Measurements from ENCODE around the gene ZCCHC14. TPM values are rescaled to one million over a fixed set of nuclear protein-coding genes. Genes with fewer than 3 reads are reported as not detected.

ZCCHC14 gene
- total RNA-seq = 10 to 100 TPM in 1 of 2 donors, 1 to 10 TPM in 1; 5.6 to 17.9 TPM

DNA sequence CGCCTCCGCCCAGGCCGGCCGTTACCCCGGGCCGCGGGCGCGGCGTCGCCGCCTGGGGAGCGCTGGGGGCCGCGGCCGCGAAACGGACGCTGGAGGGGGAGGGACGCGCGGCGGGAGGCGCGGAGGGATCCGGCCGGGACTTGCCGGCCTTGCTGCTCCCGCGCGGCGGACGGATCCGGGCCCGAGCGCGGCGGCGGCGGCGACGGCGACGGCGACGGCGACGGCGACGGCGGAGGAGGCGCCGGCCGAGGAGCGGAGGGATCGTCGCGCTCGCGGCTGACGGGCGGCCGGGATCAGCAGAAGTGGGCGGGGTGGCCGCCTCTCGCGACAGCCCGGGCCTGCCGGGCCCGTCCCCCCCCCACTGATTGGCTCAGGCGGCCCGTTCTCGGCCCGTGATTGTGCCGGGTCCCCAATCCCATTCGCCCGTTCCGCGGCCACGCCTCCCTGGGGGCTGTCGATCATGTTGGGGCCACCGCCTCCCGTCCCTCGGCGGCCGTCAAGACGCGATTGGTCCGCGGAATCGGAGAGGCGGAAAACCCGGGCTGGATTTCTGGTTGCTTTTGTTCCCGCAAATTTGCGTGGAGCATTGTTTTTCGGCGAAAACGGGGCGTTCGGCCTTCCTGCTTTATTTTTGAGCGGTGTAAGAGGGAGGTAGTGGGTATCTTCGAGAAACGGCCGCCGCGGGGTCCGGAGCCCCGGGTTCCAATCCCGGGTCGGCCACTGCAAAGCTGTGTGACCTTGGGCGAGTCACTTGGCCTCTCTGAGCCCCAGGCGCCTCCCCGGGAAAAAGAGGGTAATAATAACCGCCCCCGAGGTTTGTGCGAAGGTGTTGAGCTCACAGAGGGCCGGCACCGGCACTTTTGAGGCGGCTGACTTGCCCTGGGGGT lies at the start of gene ZCCHC14:
Gene ZCCHC14, minus strand, starts transcription at position 304 of the 887 bp plus-strand sequence. CDS start 786 bp downstream, outside the sequence.
- ATAC-seq = peak; percentile 92 to 96
- peaks cover 6 to 23% of the 10 kb centered on the region in 2 donors for H3K36me3 Mint-ChIP-seq
- H3K9me3 Mint-ChIP-seq = no peaks in the 10 kb centered on the region
- peak within 1 kb of the TSS; percentile 86 to 90 for H3K27ac Mint-ChIP-seq
- peak; percentile 99 for DNase-seq (ENCODE audit: low spot score in 2 of 2)

DNA sequence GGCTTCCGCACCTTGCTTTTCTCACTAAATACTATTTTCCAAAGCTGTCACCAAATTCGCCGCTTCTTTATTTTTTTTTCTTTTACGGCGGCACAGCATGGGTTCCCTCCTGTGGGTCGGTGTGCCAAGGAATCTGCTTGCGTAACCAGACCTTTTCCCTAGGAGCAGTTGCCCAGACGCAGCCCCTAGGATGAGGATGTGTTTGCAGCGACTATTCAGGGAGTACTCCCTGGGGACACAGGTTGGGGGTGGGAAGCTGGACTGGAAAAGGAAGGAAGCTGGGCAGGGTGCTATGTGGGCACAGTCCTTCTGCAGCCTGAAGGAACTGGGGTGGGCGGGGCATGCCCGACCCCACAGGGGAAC lies 49.0 kb upstream of the ZCCHC14 start:
- Mint-ChIP-seq H3K9me3 (peaks cover 0 to 4% of the 10 kb centered on the region in 2 donors), H3K36me3 (no peaks in the 10 kb centered on the region), H3K27ac (no peak overlapping the region)
- no peak for ATAC-seq
- DNase-seq (ENCODE audit: low spot score in 2 of 2) = no peak

DNA sequence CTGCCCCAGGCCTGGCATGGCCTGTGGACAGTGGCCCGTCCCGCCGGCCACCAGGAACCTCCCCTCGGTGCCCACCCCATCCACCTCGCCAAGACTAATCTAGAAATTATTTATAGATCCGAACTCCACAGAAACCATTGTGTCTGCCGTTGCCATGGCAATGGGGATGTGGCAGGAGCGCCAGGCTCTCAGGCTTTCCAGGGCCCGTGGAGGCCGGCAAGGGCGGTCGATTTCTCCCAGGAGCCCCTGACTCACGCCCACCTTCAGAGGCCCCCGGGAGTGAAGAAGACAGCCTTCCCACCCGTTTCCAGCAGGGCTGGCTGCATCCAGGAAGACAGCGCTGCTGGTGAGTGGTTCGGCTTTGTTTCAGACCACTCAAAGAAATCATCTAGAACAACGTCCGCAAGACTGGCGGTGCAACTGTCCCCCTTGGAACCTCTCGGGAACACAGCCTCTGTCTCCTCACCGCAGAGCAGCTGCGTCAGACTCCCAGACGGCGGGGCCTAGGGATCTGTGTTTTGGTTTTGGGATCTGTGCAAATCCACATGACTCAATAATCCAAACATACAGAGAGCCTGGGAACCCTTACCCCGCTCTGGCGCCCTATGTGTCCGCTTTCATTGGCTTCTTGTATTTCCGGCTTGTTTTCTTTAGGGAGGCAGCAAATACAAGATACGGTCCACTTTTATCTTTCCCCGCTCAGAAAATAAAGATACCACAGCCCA lies 48.5 kb upstream of the ZCCHC14 start:
- no peak for ATAC-seq
- Mint-ChIP-seq H3K9me3 (peaks cover 0 to 8% of the 10 kb centered on the region in 2 donors), H3K27ac (no peak overlapping the region), H3K36me3 (no peaks in the 10 kb centered on the region)
- no peak for DNase-seq (ENCODE audit: low spot score in 2 of 2)

DNA sequence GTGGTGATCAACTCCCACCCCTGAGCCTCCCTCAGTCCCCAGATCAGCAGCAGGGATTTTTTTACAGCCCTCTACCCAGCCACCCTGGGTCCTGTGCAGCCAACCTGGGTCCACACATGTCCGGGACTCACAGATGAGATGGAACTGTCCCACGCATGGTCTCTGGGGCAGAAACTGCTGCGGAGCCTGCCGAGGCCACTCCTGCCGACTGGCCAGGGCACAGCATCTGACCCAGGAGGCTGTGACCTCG lies 48.0 kb upstream of the ZCCHC14 start:
- H3K27ac Mint-ChIP-seq = no peak overlapping the region
- DNase-seq (ENCODE audit: low spot score in 2 of 2) = no peak
- no peaks in the 10 kb centered on the region for H3K36me3 Mint-ChIP-seq
- H3K9me3 Mint-ChIP-seq = peaks cover 0 to 8% of the 10 kb centered on the region in 2 donors
- ATAC-seq = no peak

- Mint-ChIP-seq H3K9me3 (peaks cover under 1 to 8% of the 10 kb centered on the region in 2 donors), H3K36me3 (no peaks in the 10 kb centered on the region), H3K27ac (no peak overlapping the region)
- DNase-seq (ENCODE audit: low spot score in 2 of 2) (no peak), ATAC-seq (no peak)
These were observed 47.5 kb upstream of the ZCCHC14 start for GRCh38 chr16:87540072-87540896.

- Mint-ChIP-seq H3K36me3 (no peaks in the 10 kb centered on the region), H3K27ac (no peak overlapping the region), H3K9me3 (peaks cover 3 to 8% of the 10 kb centered on the region in 2 donors)
- ATAC-seq = no peak
- no peak for DNase-seq (ENCODE audit: low spot score in 2 of 2)
These were observed 46.3 kb upstream of the ZCCHC14 start for GRCh38 chr16:87539113-87539512.

DNA sequence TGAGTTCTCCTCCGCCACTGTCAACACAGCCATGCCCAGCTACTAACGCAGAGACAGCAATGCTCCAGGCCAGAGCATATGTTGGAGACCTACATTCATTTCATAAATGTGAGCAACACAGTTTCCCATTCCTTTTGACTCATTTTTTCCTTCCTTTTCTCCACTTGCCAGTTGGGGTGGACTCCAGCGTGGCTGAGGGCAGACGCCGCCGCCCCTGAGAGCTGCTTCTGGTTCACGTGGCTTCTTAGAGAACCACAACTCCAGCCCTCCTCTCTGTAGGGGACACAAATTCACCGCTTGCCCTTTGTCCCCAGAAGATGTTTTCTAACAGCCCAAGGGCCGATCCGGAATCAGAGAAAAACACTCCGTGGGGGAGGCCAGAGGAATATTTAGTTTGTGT lies 45.8 kb upstream of the ZCCHC14 start:
- DNase-seq (ENCODE audit: low spot score in 2 of 2) (no peak), ATAC-seq (peak in 1 of 2 donors; percentile 74)
- no peak overlapping the region for H3K27ac Mint-ChIP-seq
- H3K36me3 Mint-ChIP-seq = no peaks in the 10 kb centered on the region
- H3K9me3 Mint-ChIP-seq = peaks cover 3 to 8% of the 10 kb centered on the region in 2 donors

GRCh38 chr16:87538160-87538559 lies 45.3 kb upstream of the ZCCHC14 start:
- peak in 1 of 2 donors; percentile 41 for ATAC-seq
- Mint-ChIP-seq H3K27ac (no peak overlapping the region), H3K36me3 (peaks cover 0 to 2% of the 10 kb centered on the region in 2 donors), H3K9me3 (peaks cover 5 to 9% of the 10 kb centered on the region in 2 donors)
- DNase-seq (ENCODE audit: low spot score in 2 of 2) = no peak

DNA sequence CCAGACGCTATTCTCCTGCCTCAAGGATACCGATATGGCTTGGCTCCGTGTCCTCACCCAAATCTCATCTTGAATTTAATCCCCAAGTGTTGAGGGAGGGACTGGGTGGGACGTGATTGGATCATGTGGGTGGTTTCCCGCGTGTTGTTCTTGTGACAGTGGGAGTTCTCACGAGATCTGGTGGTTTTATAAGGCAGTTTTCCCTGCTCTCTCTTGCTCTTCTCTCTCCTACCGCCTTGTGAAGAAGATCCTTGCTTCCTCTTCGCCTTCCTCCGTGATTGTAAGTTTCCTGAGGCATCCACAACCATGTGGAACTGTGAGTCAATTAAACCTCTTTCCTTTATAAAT lies 43.9 kb upstream of the ZCCHC14 start:
- H3K36me3 Mint-ChIP-seq = peaks cover 6 to 11% of the 10 kb centered on the region in 2 donors
- H3K27ac Mint-ChIP-seq = no peak overlapping the region
- DNase-seq (ENCODE audit: low spot score in 2 of 2) = no peak
- peaks cover 12 to 17% of the 10 kb centered on the region in 2 donors for H3K9me3 Mint-ChIP-seq
- no peak for ATAC-seq

GRCh38 chr16:87535855-87536794 lies 43.3 kb upstream of the ZCCHC14 start:
- DNase-seq (ENCODE audit: low spot score in 2 of 2) = no peak
- ATAC-seq = no peak
- peaks cover 6 to 13% of the 10 kb centered on the region in 2 donors for H3K36me3 Mint-ChIP-seq
- H3K27ac Mint-ChIP-seq = no peak overlapping the region
- peaks cover 14 to 19% of the 10 kb centered on the region in 2 donors for H3K9me3 Mint-ChIP-seq

GRCh38 chr16:87535457-87535854 lies 42.6 kb upstream of the ZCCHC14 start:
- H3K27ac Mint-ChIP-seq = no peak overlapping the region

DNA sequence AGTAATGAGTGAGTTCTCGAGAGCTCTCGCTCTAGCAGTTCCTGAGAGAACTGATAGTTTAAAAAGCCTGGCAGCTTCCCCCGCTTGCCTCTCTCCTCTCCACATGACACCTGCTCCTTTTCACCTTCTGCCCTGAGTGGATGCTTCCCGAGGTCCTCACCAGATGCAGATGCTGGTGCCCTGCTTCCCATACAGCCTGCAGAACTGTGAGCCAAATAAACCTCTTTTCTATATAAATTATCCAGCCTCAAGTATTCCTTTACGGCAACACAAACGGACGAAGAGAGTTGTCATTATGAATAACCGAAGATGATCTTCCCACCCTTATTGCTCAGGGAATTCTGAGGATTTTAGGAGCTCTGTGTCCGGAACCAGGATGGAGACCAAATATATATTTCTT lies 41.9 kb upstream of the ZCCHC14 start:
- Mint-ChIP-seq H3K36me3 (peaks cover 6 to 23% of the 10 kb centered on the region in 2 donors), H3K27ac (no peak overlapping the region), H3K9me3 (peaks cover 18 to 23% of the 10 kb centered on the region in 2 donors)
- DNase-seq (ENCODE audit: low spot score in 2 of 2) (no peak), ATAC-seq (no peak)

More at GRCh38 chr16:87535457-87535854, 42.6 kb upstream of the ZCCHC14 start:
- Mint-ChIP-seq H3K9me3 (peaks cover 18 to 23% of the 10 kb centered on the region in 2 donors), H3K36me3 (peaks cover 6 to 18% of the 10 kb centered on the region in 2 donors)
- ATAC-seq (no peak), DNase-seq (ENCODE audit: low spot score in 2 of 2) (no peak)

GRCh38 chr16:87534030-87534653 lies 41.3 kb upstream of the ZCCHC14 start:
- peaks cover 10 to 29% of the 10 kb centered on the region in 2 donors for H3K36me3 Mint-ChIP-seq
- DNase-seq (ENCODE audit: low spot score in 2 of 2) (no peak), ATAC-seq (no peak)
- no peak overlapping the region for H3K27ac Mint-ChIP-seq
- peaks cover 23 to 27% of the 10 kb centered on the region in 2 donors for H3K9me3 Mint-ChIP-seq

DNA sequence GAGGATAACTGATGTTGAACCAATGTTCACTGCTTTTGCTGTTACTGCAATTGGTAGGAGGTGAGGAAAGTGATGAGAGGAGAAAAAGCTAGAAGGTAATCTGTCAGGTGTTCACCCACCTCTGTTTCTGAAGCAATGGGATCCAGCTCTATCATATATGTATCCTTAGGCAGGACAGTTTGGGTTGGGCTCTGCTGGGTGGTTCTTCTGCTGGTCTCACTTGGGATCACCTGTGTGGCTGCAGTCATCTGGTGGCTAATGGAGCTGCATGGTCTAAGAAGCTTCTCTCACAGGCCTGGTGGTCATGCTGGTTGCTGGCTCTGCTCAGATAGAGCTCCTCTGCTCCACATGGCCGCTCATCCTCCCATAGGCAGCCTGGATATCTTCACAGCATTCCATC lies 40.2 kb upstream of the ZCCHC14 start:
- ATAC-seq (no peak), DNase-seq (ENCODE audit: low spot score in 2 of 2) (no peak)
- Mint-ChIP-seq H3K27ac (no peak overlapping the region), H3K9me3 (peaks cover 26 to 28% of the 10 kb centered on the region in 2 donors), H3K36me3 (peaks cover 14 to 32% of the 10 kb centered on the region in 2 donors)

DNA sequence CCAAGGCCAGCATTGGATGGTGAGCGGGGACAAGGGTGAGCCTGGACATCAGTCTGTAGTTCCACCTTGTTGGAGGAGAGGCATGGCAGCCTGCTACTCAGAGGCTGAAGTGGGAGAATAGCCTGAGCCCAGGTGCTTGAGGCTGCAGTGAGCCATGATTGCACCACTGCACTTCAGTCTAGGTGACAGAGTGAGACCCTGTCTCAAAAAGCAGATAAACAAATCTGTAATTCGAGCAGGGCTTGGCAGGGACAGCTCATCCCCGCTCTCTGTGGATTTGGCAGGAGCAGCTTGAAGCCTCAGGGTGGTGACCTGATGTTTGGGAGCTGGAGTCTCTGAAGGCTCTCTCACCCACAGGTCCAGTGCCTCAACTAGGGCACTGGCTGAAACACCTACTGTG lies 38.6 kb upstream of the ZCCHC14 start:
- ATAC-seq (no peak), DNase-seq (ENCODE audit: low spot score in 2 of 2) (no peak)
- no peak overlapping the region for H3K27ac Mint-ChIP-seq
- peaks cover 14 to 32% of the 10 kb centered on the region in 2 donors for H3K36me3 Mint-ChIP-seq
- peaks cover 21 to 26% of the 10 kb centered on the region in 2 donors for H3K9me3 Mint-ChIP-seq

Measured in activated naive CD4-positive, alpha-beta T cell treated with anti-CD3 and anti-CD28 coated beads, Interleukin-2, amount 50 U/mL, for 72 hours (primary cell).